ENCODE results near the gene TMCC1. TPM values are rescaled to one million over a fixed set of nuclear protein-coding genes. Genes with fewer than 3 reads are reported as not detected.

The TMCC1 gene
- total and polyA plus RNA-seq, 10 of the 15 experiments (the other 5 are each of a cell fraction or from before 2014, with no cell fraction given) = 2.3 to 21.1 (median 8.4) TPM

DNA sequence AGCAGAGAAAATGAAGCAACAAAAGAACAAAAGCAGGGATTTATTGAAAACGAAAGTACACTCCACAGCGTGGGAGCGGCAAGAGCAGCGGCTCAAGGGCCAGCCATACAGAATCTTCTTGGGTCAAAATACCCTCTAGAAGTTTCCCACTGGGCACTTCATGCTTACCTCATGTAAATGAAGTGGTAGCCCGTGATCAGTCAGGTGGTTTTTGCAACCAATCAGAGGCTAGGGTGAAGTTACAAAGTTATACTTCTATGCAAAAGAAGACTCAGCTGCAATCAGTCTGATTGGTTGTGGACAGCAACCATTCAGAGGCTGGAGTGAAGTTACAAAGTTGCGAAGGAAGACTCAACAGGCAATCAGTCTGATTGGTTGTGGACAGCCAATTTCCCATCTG, 43.2 kb upstream of the TMCC1 start (continued):
- TF ChIP-seq, protein P1, sequence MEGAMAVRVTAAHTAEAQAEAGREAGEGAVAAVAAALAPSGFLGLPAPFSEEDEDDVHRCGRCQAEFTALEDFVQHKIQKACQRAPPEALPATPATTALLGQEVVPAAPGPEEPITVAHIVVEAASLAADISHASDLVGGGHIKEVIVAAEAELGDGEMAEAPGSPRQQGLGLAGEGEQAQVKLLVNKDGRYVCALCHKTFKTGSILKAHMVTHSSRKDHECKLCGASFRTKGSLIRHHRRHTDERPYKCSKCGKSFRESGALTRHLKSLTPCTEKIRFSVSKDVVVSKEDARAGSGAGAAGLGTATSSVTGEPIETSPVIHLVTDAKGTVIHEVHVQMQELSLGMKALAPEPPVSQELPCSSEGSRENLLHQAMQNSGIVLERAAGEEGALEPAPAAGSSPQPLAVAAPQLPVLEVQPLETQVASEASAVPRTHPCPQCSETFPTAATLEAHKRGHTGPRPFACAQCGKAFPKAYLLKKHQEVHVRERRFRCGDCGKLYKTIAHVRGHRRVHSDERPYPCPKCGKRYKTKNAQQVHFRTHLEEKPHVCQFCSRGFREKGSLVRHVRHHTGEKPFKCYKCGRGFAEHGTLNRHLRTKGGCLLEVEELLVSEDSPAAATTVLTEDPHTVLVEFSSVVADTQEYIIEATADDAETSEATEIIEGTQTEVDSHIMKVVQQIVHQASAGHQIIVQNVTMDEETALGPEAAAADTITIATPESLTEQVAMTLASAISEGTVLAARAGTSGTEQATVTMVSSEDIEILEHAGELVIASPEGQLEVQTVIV (IDR thresholded peaks at IDR 0.05; ENCODE audit: borderline replicate concordance, partially characterized antibody) = no peak
- TF ChIP-seq HDAC2 (IDR thresholded peaks at IDR 0.05) = no peak
- no peak for TF ChIP-seq ZNF622 (IDR thresholded peaks at IDR 0.05)
- TF ChIP-seq, protein P2, sequence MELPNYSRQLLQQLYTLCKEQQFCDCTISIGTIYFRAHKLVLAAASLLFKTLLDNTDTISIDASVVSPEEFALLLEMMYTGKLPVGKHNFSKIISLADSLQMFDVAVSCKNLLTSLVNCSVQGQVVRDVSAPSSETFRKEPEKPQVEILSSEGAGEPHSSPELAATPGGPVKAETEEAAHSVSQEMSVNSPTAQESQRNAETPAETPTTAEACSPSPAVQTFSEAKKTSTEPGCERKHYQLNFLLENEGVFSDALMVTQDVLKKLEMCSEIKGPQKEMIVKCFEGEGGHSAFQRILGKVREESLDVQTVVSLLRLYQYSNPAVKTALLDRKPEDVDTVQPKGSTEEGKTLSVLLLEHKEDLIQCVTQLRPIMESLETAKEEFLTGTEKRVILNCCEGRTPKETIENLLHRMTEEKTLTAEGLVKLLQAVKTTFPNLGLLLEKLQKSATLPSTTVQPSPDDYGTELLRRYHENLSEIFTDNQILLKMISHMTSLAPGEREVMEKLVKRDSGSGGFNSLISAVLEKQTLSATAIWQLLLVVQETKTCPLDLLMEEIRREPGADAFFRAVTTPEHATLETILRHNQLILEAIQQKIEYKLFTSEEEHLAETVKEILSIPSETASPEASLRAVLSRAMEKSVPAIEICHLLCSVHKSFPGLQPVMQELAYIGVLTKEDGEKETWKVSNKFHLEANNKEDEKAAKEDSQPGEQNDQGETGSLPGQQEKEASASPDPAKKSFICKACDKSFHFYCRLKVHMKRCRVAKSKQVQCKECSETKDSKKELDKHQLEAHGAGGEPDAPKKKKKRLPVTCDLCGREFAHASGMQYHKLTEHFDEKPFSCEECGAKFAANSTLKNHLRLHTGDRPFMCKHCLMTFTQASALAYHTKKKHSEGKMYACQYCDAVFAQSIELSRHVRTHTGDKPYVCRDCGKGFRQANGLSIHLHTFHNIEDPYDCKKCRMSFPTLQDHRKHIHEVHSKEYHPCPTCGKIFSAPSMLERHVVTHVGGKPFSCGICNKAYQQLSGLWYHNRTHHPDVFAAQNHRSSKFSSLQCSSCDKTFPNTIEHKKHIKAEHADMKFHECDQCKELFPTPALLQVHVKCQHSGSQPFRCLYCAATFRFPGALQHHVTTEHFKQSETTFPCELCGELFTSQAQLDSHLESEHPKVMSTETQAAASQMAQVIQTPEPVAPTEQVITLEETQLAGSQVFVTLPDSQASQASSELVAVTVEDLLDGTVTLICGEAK (IDR thresholded peaks at IDR 0.05; ENCODE audit: borderline replicate concordance) = no peak
- TF ChIP-seq MTA3 (IDR thresholded peaks at IDR 0.05; ENCODE audit: borderline replicate concordance, low read length) = no peak
- no peak for TF ChIP-seq CHD2 (IDR thresholded peaks at IDR 0.05; ENCODE audit: borderline replicate concordance, low read depth, low read length)
- TF ChIP-seq, protein P3, sequence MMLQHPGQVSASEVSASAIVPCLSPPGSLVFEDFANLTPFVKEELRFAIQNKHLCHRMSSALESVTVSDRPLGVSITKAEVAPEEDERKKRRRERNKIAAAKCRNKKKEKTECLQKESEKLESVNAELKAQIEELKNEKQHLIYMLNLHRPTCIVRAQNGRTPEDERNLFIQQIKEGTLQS (IDR thresholded peaks at IDR 0.05; ENCODE audit: borderline replicate concordance, extremely low read depth, low read depth, low read length) = no peak
- TF ChIP-seq ESRRA (IDR thresholded peaks at IDR 0.05; ENCODE audit: low read length) = no peak
- peak; percentile 83 for TF ChIP-seq RAD51 (IDR thresholded peaks at IDR 0.05)
- TF ChIP-seq, protein P4, sequence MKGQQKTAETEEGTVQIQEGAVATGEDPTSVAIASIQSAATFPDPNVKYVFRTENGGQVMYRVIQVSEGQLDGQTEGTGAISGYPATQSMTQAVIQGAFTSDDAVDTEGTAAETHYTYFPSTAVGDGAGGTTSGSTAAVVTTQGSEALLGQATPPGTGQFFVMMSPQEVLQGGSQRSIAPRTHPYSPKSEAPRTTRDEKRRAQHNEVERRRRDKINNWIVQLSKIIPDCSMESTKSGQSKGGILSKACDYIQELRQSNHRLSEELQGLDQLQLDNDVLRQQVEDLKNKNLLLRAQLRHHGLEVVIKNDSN (IDR thresholded peaks at IDR 0.05; ENCODE audit: borderline replicate concordance, extremely low read length, insufficient read depth, low read depth, low read length) = no peak
- TF ChIP-seq, protein P5, sequence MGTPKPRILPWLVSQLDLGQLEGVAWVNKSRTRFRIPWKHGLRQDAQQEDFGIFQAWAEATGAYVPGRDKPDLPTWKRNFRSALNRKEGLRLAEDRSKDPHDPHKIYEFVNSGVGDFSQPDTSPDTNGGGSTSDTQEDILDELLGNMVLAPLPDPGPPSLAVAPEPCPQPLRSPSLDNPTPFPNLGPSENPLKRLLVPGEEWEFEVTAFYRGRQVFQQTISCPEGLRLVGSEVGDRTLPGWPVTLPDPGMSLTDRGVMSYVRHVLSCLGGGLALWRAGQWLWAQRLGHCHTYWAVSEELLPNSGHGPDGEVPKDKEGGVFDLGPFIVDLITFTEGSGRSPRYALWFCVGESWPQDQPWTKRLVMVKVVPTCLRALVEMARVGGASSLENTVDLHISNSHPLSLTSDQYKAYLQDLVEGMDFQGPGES (IDR thresholded peaks at IDR 0.05) = no peak
- TF ChIP-seq, protein P6, sequence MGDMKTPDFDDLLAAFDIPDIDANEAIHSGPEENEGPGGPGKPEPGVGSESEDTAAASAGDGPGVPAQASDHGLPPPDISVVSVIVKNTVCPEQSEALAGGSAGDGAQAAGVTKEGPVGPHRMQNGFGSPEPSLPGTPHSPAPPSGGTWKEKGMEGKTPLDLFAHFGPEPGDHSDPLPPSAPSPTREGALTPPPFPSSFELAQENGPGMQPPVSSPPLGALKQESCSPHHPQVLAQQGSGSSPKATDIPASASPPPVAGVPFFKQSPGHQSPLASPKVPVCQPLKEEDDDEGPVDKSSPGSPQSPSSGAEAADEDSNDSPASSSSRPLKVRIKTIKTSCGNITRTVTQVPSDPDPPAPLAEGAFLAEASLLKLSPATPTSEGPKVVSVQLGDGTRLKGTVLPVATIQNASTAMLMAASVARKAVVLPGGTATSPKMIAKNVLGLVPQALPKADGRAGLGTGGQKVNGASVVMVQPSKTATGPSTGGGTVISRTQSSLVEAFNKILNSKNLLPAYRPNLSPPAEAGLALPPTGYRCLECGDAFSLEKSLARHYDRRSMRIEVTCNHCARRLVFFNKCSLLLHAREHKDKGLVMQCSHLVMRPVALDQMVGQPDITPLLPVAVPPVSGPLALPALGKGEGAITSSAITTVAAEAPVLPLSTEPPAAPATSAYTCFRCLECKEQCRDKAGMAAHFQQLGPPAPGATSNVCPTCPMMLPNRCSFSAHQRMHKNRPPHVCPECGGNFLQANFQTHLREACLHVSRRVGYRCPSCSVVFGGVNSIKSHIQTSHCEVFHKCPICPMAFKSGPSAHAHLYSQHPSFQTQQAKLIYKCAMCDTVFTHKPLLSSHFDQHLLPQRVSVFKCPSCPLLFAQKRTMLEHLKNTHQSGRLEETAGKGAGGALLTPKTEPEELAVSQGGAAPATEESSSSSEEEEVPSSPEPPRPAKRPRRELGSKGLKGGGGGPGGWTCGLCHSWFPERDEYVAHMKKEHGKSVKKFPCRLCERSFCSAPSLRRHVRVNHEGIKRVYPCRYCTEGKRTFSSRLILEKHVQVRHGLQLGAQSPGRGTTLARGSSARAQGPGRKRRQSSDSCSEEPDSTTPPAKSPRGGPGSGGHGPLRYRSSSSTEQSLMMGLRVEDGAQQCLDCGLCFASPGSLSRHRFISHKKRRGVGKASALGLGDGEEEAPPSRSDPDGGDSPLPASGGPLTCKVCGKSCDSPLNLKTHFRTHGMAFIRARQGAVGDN (IDR thresholded peaks at IDR 0.05) = no peak
- no peak for TF ChIP-seq CHD1 (IDR thresholded peaks at IDR 0.05; ENCODE audit: low read depth, low read length)
- TF ChIP-seq ZNF24 (IDR thresholded peaks at IDR 0.05) = no peak
- no peak for TF ChIP-seq TBL1XR1 (IDR thresholded peaks at IDR 0.05; ENCODE audit: low read depth, low read length)
- no peak for TF ChIP-seq MEF2A (IDR thresholded peaks at IDR 0.05; ENCODE audit: insufficient read depth, low read depth, low read length)

Measured in GM12878 (cell line).